Stromal cell of bone marrow (primary cell): Measurements from ENCODE around the gene LCMT2.

ENCODE experiments used
- DNase-seq: peaks from one replicate; pipeline ENCODE4 v3.0.0-alpha.2; 2012; ENCODE audit warnings: low read depth

LCMT2 gene

GRCh38 chr15:43329960-43330779 is at the start of gene LCMT2:
Gene LCMT2 (minus strand): TSS chr15:43330573. CDS start chr15:43330489, 84 bp downstream.
- peak; percentile 89 for DNase-seq

GRCh38 chr15:43378601-43379000 is 48.2 kb upstream of the LCMT2 start:
- no peak for DNase-seq

GRCh38 chr15:43376017-43376705 is 45.8 kb upstream of the LCMT2 start:
- DNase-seq = peak; percentile 19

DNA sequence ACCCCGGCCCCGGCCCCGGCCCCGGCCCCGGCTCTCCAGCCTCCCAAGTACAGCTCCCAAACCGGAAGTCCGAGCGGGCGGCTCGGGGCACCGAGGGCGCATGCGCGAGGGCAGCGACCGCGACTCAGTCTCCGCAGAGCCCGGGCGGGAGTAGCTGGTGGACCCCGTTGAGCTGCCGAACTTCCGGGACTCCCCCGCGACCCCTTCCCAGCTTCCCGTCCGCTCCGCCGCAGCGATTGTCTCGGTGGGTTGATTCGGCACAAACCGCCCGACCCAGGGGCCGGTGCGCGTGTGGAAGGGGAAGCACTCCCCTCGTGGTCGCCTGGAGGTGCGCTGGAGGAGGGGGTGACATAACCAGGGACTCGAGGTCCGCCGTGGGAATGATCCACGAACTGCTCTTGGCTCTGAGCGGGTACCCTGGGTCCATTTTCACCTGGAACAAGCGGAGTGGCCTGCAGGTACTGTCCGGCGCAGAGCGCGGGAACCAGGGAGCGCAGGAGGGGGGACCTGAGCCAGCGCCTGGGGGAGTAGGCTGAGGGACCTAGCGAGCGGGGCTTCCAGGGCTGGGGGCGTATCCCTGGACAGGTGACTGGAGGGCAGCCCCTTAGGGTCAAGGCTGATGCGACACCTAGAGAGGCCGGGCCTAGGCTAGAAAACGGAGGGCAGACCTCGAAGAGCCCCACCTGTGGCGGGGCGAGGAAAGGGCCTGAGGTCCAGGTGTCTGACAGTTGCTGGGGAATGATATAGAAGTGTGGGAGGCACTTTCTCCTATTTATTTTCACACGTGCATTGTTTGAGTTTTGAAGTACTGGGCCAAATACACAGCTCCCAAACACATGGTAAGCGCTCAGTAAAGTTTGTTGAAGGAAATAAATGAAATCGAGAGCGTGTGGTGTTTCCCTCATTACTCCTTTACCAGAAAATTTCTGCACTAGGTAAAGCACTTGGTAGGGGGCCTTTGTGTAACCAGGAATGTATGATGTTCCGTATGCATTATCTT is 40.9 kb upstream of the LCMT2 start, which contains the start of the genes TUBGCP4 and ZSCAN29:
Gene TUBGCP4 (plus strand): TSS at position 127 of the 1,000 bp plus-strand sequence. CDS start 254 bp downstream, at position 381.
Gene ZSCAN29 (minus strand): TSS at position 69 of the 1,000 bp plus-strand sequence. CDS start 1,130 bp downstream, outside the sequence.
- peak; percentile 45 for DNase-seq

- no peak for DNase-seq
Observed at GRCh38 chr15:43370310-43370974, 40.1 kb upstream of the LCMT2 start.

DNA sequence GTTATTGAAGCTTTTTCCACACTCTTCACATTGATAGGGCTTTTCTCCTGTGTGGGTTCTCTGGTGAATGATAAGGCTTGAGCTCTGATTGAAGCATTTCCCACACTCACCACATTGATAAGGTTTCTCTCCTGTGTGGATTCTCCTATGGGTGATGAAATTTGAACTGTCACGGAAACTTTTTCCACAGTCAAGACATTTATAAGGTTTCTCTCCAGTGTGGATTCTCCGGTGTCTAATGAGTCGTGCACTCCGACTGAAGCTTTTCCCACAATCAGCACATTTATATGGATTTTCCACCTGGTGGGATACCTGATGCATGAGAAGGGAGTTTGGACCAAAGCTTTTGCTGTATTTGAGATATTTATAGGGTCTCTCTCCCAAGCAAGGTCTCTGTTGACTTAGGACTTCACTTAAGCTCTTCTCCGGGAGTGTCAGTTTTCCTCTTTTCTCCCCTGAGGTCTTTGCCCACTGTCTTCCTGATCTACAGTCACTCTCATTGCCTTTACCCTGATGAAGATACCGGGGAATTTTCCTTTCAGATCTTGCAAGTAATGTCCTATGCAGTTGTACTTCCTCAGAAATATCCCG is 31.0 kb upstream of the LCMT2 start:
- no peak for DNase-seq

DNA sequence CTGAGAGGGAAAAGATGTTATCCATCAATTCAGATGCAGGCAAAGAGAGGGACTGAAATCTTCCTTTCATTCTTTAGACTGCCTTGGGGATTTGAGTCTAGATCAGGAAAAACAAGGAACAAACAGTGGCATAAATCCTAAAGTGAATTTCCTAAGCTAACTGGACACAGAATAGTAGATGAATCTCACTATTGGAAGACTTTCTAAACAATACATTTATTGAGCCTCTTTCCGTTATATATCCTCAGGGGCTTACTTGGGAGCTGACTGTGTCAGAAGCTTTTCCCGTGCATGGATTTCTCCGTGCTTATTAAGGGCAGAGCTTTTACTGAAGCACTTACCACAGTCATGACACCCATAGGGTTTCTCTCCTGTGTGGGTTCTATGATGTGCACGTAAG is 30.4 kb upstream of the LCMT2 start:
- no peak for DNase-seq

DNA sequence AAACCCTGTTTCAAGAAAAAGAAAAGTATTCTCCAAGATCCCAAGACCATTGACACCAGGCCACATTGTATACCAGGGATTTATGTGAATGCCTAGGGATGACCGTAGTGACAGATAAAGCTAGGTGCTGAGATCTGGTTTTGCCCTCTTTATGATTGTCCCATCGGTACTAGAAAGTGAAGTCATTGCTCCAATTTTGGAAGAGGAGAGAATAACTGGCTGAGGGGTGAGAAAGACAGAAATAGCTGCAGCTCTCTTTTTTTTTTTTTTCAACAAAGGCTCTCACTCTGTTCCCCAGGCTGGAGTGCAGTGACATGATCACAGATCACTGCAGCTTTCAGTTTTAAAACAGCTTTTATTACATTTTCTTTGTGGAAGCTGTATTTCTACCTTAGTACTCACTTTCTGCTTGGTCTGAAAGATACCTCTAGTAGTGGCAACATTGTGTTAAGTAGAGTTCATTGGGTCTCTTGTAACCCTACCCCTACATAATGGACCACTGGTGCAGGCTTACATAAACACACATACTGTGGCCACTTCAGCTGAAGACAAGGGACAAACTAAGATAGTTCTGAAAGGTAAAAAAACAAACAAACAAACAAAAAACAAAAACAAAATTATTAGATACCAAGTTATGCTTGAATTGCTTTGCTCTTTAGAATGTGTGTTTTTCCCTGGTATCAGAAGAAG is 22.5 kb upstream of the LCMT2 start:
- DNase-seq = no peak

DNA sequence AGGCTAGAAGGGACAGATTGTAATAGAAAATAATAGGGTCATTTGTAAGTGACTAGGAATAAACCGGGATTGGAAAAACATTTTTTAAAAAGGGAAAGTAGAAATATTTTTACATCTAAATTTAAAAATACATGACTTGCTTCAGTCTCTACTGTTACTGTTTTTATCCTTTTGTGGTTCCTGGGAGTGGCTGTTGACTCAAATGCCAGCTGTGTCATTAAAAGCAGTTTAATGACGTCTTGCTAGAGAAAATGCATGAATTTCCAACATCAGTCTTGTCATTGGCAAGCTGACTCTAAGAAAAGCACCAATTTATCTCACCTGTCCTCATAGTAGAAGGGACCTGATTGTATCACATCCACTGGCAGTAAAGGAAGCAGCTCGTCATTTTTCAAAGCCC is 16.7 kb upstream of the LCMT2 start:
- no peak for DNase-seq

DNA sequence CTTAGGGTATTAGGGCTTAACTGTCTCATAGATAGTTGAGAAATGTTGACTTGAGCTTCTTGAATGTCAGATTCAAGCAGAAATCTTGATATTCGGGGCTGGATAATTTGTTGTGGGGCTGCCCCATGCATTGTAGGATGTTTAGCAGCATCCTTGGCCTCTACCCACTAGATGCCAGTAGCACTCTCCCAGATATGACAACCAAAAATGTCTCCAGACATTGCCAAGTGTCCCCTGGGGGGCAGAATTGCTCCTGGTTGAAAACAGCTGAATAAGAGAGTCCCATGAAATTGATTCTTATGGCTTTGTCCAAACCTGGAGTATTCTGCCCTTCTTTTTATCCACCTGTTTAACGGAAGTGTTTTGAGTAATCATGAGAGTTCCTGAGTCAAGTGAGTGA is 15.9 kb upstream of the LCMT2 start:
- no peak for DNase-seq

GRCh38 chr15:43330780-43331087 is 361 bp upstream of the LCMT2 start:
- no peak for DNase-seq

DNA sequence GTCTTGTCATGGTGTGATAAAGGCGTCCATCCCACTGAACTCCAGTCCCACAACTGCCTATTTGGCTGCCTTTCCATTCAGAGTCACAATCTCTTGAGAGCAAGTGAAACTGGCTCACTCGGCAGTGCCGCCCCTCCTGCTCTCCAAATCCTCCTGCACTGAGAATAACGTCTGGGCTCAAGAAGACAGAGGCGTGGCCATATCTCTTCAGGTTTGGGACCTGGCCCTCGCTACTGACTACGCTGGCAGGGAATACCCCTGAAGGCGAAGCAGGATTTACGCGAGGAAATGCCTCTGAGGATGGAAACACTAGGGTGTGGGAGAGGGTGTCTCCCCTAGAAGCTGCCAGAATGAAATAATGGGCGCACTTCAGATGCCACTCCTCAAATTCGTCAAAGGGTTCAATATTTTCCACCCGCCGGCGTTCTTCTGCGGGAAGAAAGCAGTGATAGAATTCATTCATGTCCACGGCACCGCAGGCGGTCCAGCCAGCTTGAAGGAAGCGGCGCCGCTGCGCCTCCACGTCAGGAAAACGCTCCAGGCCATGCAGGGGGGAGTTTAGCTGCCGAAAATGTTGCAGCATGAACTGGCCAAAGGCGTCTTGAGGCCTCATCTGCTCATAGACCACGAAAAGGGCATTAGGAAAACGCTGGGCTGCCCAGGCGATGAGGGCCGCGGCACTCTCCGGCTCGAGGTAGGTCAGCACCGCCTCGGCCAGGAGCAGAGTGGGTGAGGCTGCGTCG is 985 bp downstream of the LCMT2 start:
- peak; percentile 8 for DNase-seq

- DNase-seq = no peak
Observed at GRCh38 chr15:43325039-43325684, 5.2 kb downstream of the LCMT2 start.

- DNase-seq = no peak
Observed at GRCh38 chr15:43318990-43319771, 11.2 kb downstream of the LCMT2 start.

- no peak for DNase-seq
Observed at GRCh38 chr15:43317566-43318184, 12.7 kb downstream of the LCMT2 start.

- no peak for DNase-seq
Observed at GRCh38 chr15:43316971-43317346, 13.4 kb downstream of the LCMT2 start.

- DNase-seq = no peak
Observed at GRCh38 chr15:43316016-43316970, 14.1 kb downstream of the LCMT2 start.
